GM10248 (cell line): ENCODE data around the gene SLC44A3.

Experiments used
- CTCF ChIA-PET: fragments of 300-600 bp; sonication (Branson Sonifier 250); formaldehyde crosslinking; extraction: SDS; loops from one replicate; lab custom pipeline; 2021; ENCODE audit warnings: antibody characterized with exemption; lab: Yijun Ruan, JAX
- POLR2A ChIA-PET: fragments of 350-650 bp; sonication (Branson Sonifier 250); formaldehyde crosslinking; extraction: SDS; loops from one replicate; lab custom pipeline; 2020; ENCODE audit warnings: antibody characterized with exemption; lab: Yijun Ruan, JAX
- DNase-seq: peaks from one replicate; pipeline ENCODE4 v3.0.0; 2012; ENCODE audit errors: extremely low spot score
- CTCF ChIP-seq: IDR thresholded peaks from 2 replicates; pipeline ENCODE4 v1.5.1; 2012; ENCODE audit warnings: mild to moderate bottlenecking, low read depth; ENCODE audit errors: extremely low read depth, missing control alignments, control extremely low read depth

The SLC44A3 gene

GRCh38 chr1:94798054-94798453, 22.1 kb upstream of the SLC44A3 start:
- no peak for TF ChIP-seq CTCF
- DNase-seq, result no peak
- ChIA-PET POLR2A (no interaction called here), CTCF (no interaction called here)

GRCh38 chr1:94798462-94798861, 21.7 kb upstream of the SLC44A3 start:
- TF ChIP-seq CTCF, result no peak
- ChIA-PET POLR2A (no interaction called here), CTCF (no interaction called here)
- DNase-seq, result no peak

GRCh38 chr1:94799206-94799605, 21.0 kb upstream of the SLC44A3 start:
- DNase-seq, result no peak
- no peak for TF ChIP-seq CTCF
- ChIA-PET POLR2A (no interaction called here), CTCF (no interaction called here)

GRCh38 chr1:94801919-94802546, 18.1 kb upstream of the SLC44A3 start:
- TF ChIP-seq CTCF, result peak; percentile 49
- ChIA-PET CTCF (interaction anchor here (0.8 to 7.8 kb wide), 10 partner anchors 8 to 777 kb away, joined by 3 to 132 read pairs (median 4); no protein-coding TSS in a partner anchor), POLR2A (no interaction called here)
- peak; percentile 38 for DNase-seq

- ChIA-PET CTCF (interaction anchor here (0.8 to 7.8 kb wide), 12 partner anchors 9 to 778 kb away, joined by 3 to 132 read pairs (median 4); no protein-coding TSS in a partner anchor), POLR2A (no interaction called here)
- no peak for TF ChIP-seq CTCF
- DNase-seq, result no peak
Measured at GRCh38 chr1:94803106-94803505, 17.1 kb upstream of the SLC44A3 start.

- no peak for DNase-seq
- TF ChIP-seq CTCF, result no peak
- ChIA-PET POLR2A (no interaction called here), CTCF (interaction anchor here (0.7 to 7.8 kb wide), 18 partner anchors 12 to 764 kb away, joined by 3 to 132 read pairs (median 9); no protein-coding TSS in a partner anchor)
Measured at GRCh38 chr1:94803517-94804441, 16.4 kb upstream of the SLC44A3 start.
